ENCODE data around the gene EIF3F. TPM values are rescaled to one million over a fixed set of nuclear protein-coding genes. Genes with fewer than 3 reads are reported as not detected.

The EIF3F gene
- total and polyA plus RNA-seq, 2 of the 13 experiments (the other 11 are each of a cell fraction or from before 2014, with no cell fraction given), result 109 to 191 TPM

DNA sequence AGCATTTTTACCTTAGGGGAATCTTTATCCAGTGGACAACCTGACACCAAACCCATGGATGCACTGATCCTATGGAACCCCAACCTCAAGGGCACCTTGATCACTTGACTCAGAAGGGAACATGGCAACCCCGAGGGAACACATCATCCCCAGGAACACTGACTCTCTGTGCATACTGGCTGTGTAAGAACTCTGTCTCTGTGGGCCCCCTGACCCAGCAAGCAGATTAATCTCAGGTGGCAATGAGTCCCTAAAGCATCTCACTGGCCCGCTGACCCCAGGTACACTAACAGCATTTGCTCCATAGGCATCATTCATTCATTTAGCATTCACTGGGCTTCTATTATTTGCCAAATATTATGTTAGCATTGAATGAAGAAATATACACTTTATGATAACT is 16.9 kb downstream of the EIF3F start:
- Histone ChIP-seq H3K27ac (ENCODE audit: extremely low read length, insufficient read depth, low read length) (no peak overlapping the region), H3K9ac (ENCODE audit: insufficient read depth, low read depth, low read length) (no peak overlapping the region), H2AFZ (ENCODE audit: low read length) (no peak overlapping the region), H3K9me3 (ENCODE audit: low read length) (no peaks in the 10 kb centered on the region), H3K36me3 (replicated peaks in 1 of 2; ENCODE audit: control insufficient read depth in 1 of 2, insufficient read depth in 2 of 2, low read length in 2 of 2) (no peaks in the 10 kb centered on the region), H3K4me1 (ENCODE audit: insufficient read depth, low read length) (peaks cover 13% of the 10 kb centered on the region), H3K4me2 (ENCODE audit: low read depth, low read length) (no peak overlapping the region), H3K27me3 (ENCODE audit: control insufficient read depth in 1 of 2, insufficient read depth in 2 of 2, low read length in 2 of 2) (no peaks in the 10 kb centered on the region), H3K79me2 (ENCODE audit: insufficient read depth, low read length) (no peaks in the 10 kb centered on the region), H4K20me1 (ENCODE audit: insufficient read depth, low read length) (no peaks in the 10 kb centered on the region), H3K4me3 (replicated peaks in 1 of 3; ENCODE audit: insufficient read depth in 1 of 3, low read depth in 2 of 3, low read length in 3 of 3) (no peak overlapping the region)
- in situ Hi-C loops (cut with HindIII; ENCODE audit: extremely low pct_ligation_motif_present, low pct_unique_long_range_greater_than_20kb), result loop anchor here (10.0 kb wide), 2 partner anchors 91 to 261 kb away; partner anchors contain the start of gene LMO1
- BruUV-seq (replicated peaks), result no TSS peak
- 63% methylated on average over 1 of the region's 2 CpGs for WGBS (ENCODE audit: low lambda C conversion rate)
- TF ChIP-seq ZBTB7B (CRISPR knock-in tag; IDR thresholded peaks at IDR 0.05) (no peak), ZNF652 (CRISPR knock-in tag; IDR thresholded peaks at IDR 0.05; ENCODE audit: borderline replicate concordance, low read depth) (no peak), FOXP4 (CRISPR knock-in tag; IDR thresholded peaks at IDR 0.05) (no peak), ZNF260 (CRISPR knock-in tag; IDR thresholded peaks at IDR 0.05; ENCODE audit: borderline replicate concordance, low read depth) (no peak), ZNF790 (CRISPR knock-in tag; IDR thresholded peaks at IDR 0.05; ENCODE audit: borderline replicate concordance) (no peak), PRDM15 (CRISPR knock-in tag; IDR thresholded peaks at IDR 0.05) (no peak), ZNF44 (CRISPR knock-in tag; IDR thresholded peaks at IDR 0.05) (no peak), CEBPB (IDR thresholded peaks at IDR 0.05; ENCODE audit: borderline replicate concordance, low read depth, low read length) (no peak), FOXC1 (CRISPR knock-in tag; IDR thresholded peaks at IDR 0.05; ENCODE audit: borderline replicate concordance) (no peak), ZSCAN12 (CRISPR knock-in tag; IDR thresholded peaks at IDR 0.05) (no peak), ZNF597 (CRISPR knock-in tag; IDR thresholded peaks at IDR 0.05) (no peak), KDM5B (CRISPR knock-in tag; IDR thresholded peaks at IDR 0.05; ENCODE audit: borderline replicate concordance) (no peak)
- TF ChIP-seq, protein P1, sequence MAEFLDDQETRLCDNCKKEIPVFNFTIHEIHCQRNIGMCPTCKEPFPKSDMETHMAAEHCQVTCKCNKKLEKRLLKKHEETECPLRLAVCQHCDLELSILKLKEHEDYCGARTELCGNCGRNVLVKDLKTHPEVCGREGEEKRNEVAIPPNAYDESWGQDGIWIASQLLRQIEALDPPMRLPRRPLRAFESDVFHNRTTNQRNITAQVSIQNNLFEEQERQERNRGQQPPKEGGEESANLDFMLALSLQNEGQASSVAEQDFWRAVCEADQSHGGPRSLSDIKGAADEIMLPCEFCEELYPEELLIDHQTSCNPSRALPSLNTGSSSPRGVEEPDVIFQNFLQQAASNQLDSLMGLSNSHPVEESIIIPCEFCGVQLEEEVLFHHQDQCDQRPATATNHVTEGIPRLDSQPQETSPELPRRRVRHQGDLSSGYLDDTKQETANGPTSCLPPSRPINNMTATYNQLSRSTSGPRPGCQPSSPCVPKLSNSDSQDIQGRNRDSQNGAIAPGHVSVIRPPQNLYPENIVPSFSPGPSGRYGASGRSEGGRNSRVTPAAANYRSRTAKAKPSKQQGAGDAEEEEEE (CRISPR knock-in tag; IDR thresholded peaks at IDR 0.05; ENCODE audit: borderline replicate concordance), result no peak
- TF ChIP-seq, protein P2, sequence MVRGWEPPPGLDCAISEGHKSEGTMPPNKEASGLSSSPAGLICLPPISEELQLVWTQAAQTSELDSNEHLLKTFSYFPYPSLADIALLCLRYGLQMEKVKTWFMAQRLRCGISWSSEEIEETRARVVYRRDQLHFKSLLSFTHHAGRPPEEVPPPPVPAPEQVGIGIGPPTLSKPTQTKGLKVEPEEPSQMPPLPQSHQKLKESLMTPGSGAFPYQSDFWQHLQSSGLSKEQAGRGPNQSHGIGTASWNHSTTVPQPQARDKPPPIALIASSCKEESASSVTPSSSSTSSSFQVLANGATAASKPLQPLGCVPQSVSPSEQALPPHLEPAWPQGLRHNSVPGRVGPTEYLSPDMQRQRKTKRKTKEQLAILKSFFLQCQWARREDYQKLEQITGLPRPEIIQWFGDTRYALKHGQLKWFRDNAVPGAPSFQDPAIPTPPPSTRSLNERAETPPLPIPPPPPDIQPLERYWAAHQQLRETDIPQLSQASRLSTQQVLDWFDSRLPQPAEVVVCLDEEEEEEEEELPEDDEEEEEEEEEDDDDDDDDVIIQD (CRISPR knock-in tag; IDR thresholded peaks at IDR 0.05; ENCODE audit: low read depth), result no peak
- ChIA-PET CTCF (ENCODE audit: low intra/inter-chr PET ratio, low total read pairs) (no interaction called here), POLR2A (no interaction called here)
- no peak for ATAC-seq
- no peak for FAIRE-seq
- no peak for DNase-seq (ENCODE audit: low spot score)
- intact Hi-C loops (cut with micrococcal nuclease; ENCODE audit: unreplicated experiment), result no loop called here

Data from HepG2 (cell line).